Liver (tissue), 9 donors: ENCODE measurements around the gene CEMP1. TPM values are rescaled to one million over a fixed set of nuclear protein-coding genes. Genes with fewer than 3 reads are reported as not detected.
A peak's percentile ranks its signal among the peaks of the same experiment; 100 is the strongest.

Experiments used
- DNase-seq: peaks from one replicate; pipeline ENCODE4 v3.0.0-alpha.2; 2017; ENCODE audit warnings: low spot score
- H3K27ac ChIP-seq, 2 donors: one replicate each; pipeline ENCODE4 v1.7.0; 2013; ENCODE audit warnings: inconsistent platforms in 2 of 2, low read length in 2 of 2, control low read depth in 1 of 2, low read depth in 1 of 2, mild to moderate bottlenecking in 1 of 2
- H3K27me3 ChIP-seq, 4 donors: one replicate each; pipeline versions ENCODE4 v1.6.1 to v1.7.0; 2013; ENCODE audit warnings: low read length in 3 of 4, inconsistent platforms in 1 of 4, mild to moderate bottlenecking in 1 of 4, moderate library complexity in 1 of 4; ENCODE audit not compliant: control insufficient read depth in 4 of 4, insufficient read depth in 4 of 4
- H3K36me3 ChIP-seq, 4 donors: one replicate each; pipeline versions ENCODE4 v1.6.1 to v1.7.0; 2013; ENCODE audit warnings: low read length in 3 of 4, mild to moderate bottlenecking in 3 of 4, low read depth in 1 of 4, moderate library complexity in 1 of 4; ENCODE audit not compliant: control insufficient read depth in 4 of 4, insufficient read depth in 3 of 4
- H3K4me1 ChIP-seq, 4 donors: one replicate each; pipeline versions ENCODE4 v1.6.1 to v1.7.0; 2013; ENCODE audit warnings: low read length in 3 of 4, mild to moderate bottlenecking in 3 of 4, moderate library complexity in 1 of 4; ENCODE audit not compliant: control insufficient read depth in 4 of 4, insufficient read depth in 4 of 4
- H3K4me3 ChIP-seq, 3 donors: one replicate each; pipeline versions ENCODE4 v1.6.1 to v1.7.0; 2013; ENCODE audit warnings: low read length in 3 of 3, control low read depth in 1 of 3, low read depth in 1 of 3, mild to moderate bottlenecking in 1 of 3
- H3K9ac ChIP-seq, 2 donors: one replicate each; pipeline ENCODE4 v1.7.0; 2013; ENCODE audit warnings: low read length in 2 of 2, mild to moderate bottlenecking in 2 of 2, moderate library complexity in 2 of 2, control low read depth in 1 of 2, low read depth in 1 of 2
- H3K9me3 ChIP-seq, 4 donors: one replicate each; pipeline versions ENCODE4 v1.6.1 to v1.7.0; 2013; ENCODE audit warnings: low read length in 3 of 4; ENCODE audit not compliant: control insufficient read depth in 4 of 4
- EGR1 ChIP-seq, 2 donors: IDR thresholded peaks; 2 replicates each; pipeline ENCODE4 v1.6.1; 2016 to 2018; ENCODE audit warnings: antibody characterized with exemption in 2 of 2, low read depth in 2 of 2
- FOXA1 ChIP-seq: IDR thresholded peaks from 2 replicates; pipeline ENCODE4 v1.6.1; 2016; ENCODE audit warnings: antibody characterized with exemption
- FOXA2 ChIP-seq: IDR thresholded peaks from 2 replicates; pipeline ENCODE4 v1.6.1; 2016; ENCODE audit warnings: antibody characterized with exemption
- GABPA ChIP-seq, 2 donors: IDR thresholded peaks in 1 of 2; conservative IDR thresholded peaks in 1 of 2; 2 replicates each; pipeline ENCODE4 v1.6.1; 2016; ENCODE audit warnings: antibody characterized with exemption in 2 of 2, mild to moderate bottlenecking in 1 of 2, moderate library complexity in 1 of 2
- HNF4A ChIP-seq, 2 donors: conservative IDR thresholded peaks; 2 replicates each; pipeline ENCODE4 v1.6.1; 2016; ENCODE audit warnings: antibody characterized with exemption in 2 of 2, mild to moderate bottlenecking in 2 of 2
- JUND ChIP-seq, 2 donors: IDR thresholded peaks; 2 replicates each; pipeline ENCODE4 v1.6.1; 2016; ENCODE audit warnings: antibody characterized with exemption in 2 of 2
- MAX ChIP-seq: IDR thresholded peaks from 2 replicates; pipeline ENCODE4 v1.6.1; 2016; ENCODE audit warnings: antibody characterized with exemption
- RAD21 ChIP-seq, 2 donors: IDR thresholded peaks; 2 replicates each; pipeline ENCODE4 v1.6.1; 2016; ENCODE audit warnings: antibody characterized with exemption in 2 of 2, mild to moderate bottlenecking in 2 of 2
- RXRA ChIP-seq, 2 donors: IDR thresholded peaks; 2 replicates each; pipeline ENCODE4 v1.6.1; 2017 to 2018; ENCODE audit warnings: antibody characterized with exemption in 2 of 2, mild to moderate bottlenecking in 1 of 2
- SP1 ChIP-seq: IDR thresholded peaks from 2 replicates; pipeline ENCODE4 v1.6.1; 2018; ENCODE audit warnings: antibody characterized with exemption, mild to moderate bottlenecking
- TAF1 ChIP-seq: conservative IDR thresholded peaks from 2 replicates; pipeline ENCODE4 v1.6.1; 2016; ENCODE audit warnings: antibody characterized with exemption, mild to moderate bottlenecking
- YY1 ChIP-seq: IDR thresholded peaks from 2 replicates; pipeline ENCODE4 v1.6.1; 2016; ENCODE audit warnings: antibody characterized with exemption, mild to moderate bottlenecking
- WGBS: extraction: QIAGEN DNeasy Blood & Tissue Kit; methylation state at CpG from one replicate; pipeline ENCODE4 v1.1.7; 2013; 5-methylcytosine and 5-hydroxymethylcytosine counted together
- polyA plus RNA-seq, 2 donors: library from polyadenylated mRNA; stranded (reverse) in 1 of 2; unstranded in 1 of 2; fragments of 200-250 nt in 1 of 2; fragments of >200 nt in 1 of 2; fragmentation: Nextera tagmentation in 1 of 2; extraction: Ambion mirVana in 1 of 2; gene quantifications; one replicate each; pipeline versions ENCODE4 v1.2.1 to v1.2.3, GENCODE V29; 2013 to 2015
- total RNA-seq, 2 donors: library from RNA; depleted of rRNA; stranded (reverse); fragments of >200 nt; gene quantifications; one replicate each; pipeline ENCODE4 v1.2.3, GENCODE V29; 2014
- TF ChIP-seq, protein P1 (sequence below): fragments of 150-350 bp; IDR thresholded peaks from 2 replicates; pipeline ENCODE4 v1.5.1; 2017; ENCODE audit warnings: improper control_type of control experiment, low read depth, low read length; ENCODE audit not compliant: missing input control
- TF ChIP-seq, protein P2 (sequence below): IDR thresholded peaks from 2 replicates; pipeline ENCODE4 v1.6.1; 2016; ENCODE audit warnings: antibody characterized with exemption
- TF ChIP-seq, protein P3 (sequence below): IDR thresholded peaks from 2 replicates; pipeline ENCODE4 v1.6.1; 2016; ENCODE audit warnings: antibody characterized with exemption, mild to moderate bottlenecking
- donor health status: healthy.
- donor health status: healthy.
- donor health status: healthy.
- donor health status: healthy.
- donor health status: healthy.

CEMP1 gene
- total and polyA plus RNA-seq, 4 donors: 0.06 to 1.6 (median 0.20) TPM

DNA sequence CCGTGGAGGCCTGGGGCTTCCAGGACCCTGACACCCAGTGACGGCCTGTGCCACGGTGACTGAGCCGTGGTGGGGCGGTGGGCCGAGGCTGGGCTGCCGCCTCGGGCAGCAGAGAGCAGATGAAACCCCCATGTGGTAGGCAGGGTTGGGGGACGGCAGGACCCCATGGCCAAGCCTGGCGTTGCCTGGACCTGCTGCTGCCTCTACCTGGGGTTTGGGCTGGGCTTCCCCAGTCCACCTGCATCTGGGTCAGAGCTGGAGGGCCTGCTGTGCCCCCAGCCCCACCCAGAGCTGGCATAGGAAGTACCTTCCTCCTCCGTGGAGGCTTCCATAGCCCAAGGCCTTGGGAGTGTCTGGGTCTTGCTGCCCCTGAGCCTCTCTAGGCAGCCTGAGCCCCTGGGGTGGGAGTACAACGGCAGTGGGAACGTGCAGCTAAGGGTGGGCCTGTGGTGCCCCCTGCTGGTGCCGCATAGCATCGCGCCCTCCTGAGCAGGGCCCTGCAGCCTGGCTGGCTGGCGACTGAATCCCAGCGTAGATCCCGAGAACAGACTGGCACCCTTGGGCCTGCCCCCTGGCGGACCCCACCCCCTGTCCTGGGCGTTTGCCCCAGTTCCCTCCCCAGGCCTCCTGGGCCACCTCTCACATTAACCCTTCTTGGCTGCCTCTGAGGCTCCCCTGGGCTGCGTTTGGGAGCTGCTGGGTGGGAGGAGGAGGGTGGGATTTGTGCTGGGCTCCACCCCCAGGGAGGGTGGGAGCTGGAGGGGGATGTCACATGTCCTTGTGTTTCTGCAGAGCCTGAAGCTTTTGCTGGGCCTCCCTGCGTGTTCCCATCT, 30.1 kb downstream of the CEMP1 start:
- no peak overlapping the region for H3K27ac ChIP-seq
- TF ChIP-seq RAD21 (IDR thresholded peaks at IDR 0.05) (peak; percentile 94 to 98), TAF1 (no peak)
- TF ChIP-seq, protein P1, sequence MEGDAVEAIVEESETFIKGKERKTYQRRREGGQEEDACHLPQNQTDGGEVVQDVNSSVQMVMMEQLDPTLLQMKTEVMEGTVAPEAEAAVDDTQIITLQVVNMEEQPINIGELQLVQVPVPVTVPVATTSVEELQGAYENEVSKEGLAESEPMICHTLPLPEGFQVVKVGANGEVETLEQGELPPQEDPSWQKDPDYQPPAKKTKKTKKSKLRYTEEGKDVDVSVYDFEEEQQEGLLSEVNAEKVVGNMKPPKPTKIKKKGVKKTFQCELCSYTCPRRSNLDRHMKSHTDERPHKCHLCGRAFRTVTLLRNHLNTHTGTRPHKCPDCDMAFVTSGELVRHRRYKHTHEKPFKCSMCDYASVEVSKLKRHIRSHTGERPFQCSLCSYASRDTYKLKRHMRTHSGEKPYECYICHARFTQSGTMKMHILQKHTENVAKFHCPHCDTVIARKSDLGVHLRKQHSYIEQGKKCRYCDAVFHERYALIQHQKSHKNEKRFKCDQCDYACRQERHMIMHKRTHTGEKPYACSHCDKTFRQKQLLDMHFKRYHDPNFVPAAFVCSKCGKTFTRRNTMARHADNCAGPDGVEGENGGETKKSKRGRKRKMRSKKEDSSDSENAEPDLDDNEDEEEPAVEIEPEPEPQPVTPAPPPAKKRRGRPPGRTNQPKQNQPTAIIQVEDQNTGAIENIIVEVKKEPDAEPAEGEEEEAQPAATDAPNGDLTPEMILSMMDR: peak; percentile 97
- H3K4me3 ChIP-seq: no peak overlapping the region
- H3K27me3 ChIP-seq: no peaks in the 10 kb centered on the region
- H3K9ac ChIP-seq: no peak overlapping the region
- H3K36me3 ChIP-seq: peaks cover 0 to 6% (median under 1%) of the 10 kb centered on the region in 4 donors
- peak; percentile 92 for DNase-seq
- WGBS: 39% methylated on average over 23 of the region's 23 CpGs
- H3K9me3 ChIP-seq: no peaks in the 10 kb centered on the region
- H3K4me1 ChIP-seq: peaks cover 18 to 55% (median 37%) of the 10 kb centered on the region in 4 donors

- Histone ChIP-seq H3K36me3 (peaks cover 0 to 9% (median under 1%) of the 10 kb centered on the region in 4 donors), H3K27ac (no peak overlapping the region), H3K9me3 (no peaks in the 10 kb centered on the region), H3K9ac (no peak overlapping the region), H3K27me3 (no peaks in the 10 kb centered on the region), H3K4me1 (peaks cover 18 to 55% (median 37%) of the 10 kb centered on the region in 4 donors), H3K4me3 (no peak overlapping the region)
- no peak for TF ChIP-seq YY1
- TF ChIP-seq, protein P2, sequence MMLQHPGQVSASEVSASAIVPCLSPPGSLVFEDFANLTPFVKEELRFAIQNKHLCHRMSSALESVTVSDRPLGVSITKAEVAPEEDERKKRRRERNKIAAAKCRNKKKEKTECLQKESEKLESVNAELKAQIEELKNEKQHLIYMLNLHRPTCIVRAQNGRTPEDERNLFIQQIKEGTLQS: no peak
- TF ChIP-seq SP1: no peak
- no peak for TF ChIP-seq RXRA (IDR thresholded peaks at IDR 0.05)
- no peak for TF ChIP-seq MAX
- TF ChIP-seq JUND (IDR thresholded peaks at IDR 0.05): no peak
- TF ChIP-seq GABPA (IDR thresholded peaks at IDR 0.05 in 1 of 2, conservative IDR thresholded peaks at IDR 0.05 in 1 of 2): no peak
- 81% methylated on average over 20 of the region's 20 CpGs for WGBS
- DNase-seq: no peak
Observed at GRCh38 chr16:2500430-2500917, 30.7 kb downstream of the CEMP1 start.

GRCh38 chr16:2499890-2500429, 31.2 kb downstream of the CEMP1 start:
- WGBS: 94% methylated on average over 29 of the region's 29 CpGs
- Histone ChIP-seq H3K27me3 (no peaks in the 10 kb centered on the region), H3K4me1 (peaks cover 18 to 55% (median 37%) of the 10 kb centered on the region in 4 donors), H3K9me3 (no peaks in the 10 kb centered on the region), H3K27ac (no peak overlapping the region), H3K4me3 (no peak overlapping the region), H3K9ac (no peak overlapping the region), H3K36me3 (peaks cover 0 to 9% (median under 1%) of the 10 kb centered on the region in 4 donors)
- TF ChIP-seq YY1: no peak
- no peak for TF ChIP-seq EGR1 (IDR thresholded peaks at IDR 0.05; ENCODE audit: low read depth in 2 of 2)
- TF ChIP-seq HNF4A (conservative IDR thresholded peaks at IDR 0.05): no peak
- TF ChIP-seq FOXA2: no peak
- TF ChIP-seq GABPA (IDR thresholded peaks at IDR 0.05 in 1 of 2, conservative IDR thresholded peaks at IDR 0.05 in 1 of 2): no peak
- TF ChIP-seq JUND (IDR thresholded peaks at IDR 0.05): no peak
- no peak for TF ChIP-seq FOXA1
- no peak for TF ChIP-seq MAX
- no peak for TF ChIP-seq SP1
- TF ChIP-seq TAF1: no peak
- no peak for TF ChIP-seq RXRA (IDR thresholded peaks at IDR 0.05)
- TF ChIP-seq, protein P3, sequence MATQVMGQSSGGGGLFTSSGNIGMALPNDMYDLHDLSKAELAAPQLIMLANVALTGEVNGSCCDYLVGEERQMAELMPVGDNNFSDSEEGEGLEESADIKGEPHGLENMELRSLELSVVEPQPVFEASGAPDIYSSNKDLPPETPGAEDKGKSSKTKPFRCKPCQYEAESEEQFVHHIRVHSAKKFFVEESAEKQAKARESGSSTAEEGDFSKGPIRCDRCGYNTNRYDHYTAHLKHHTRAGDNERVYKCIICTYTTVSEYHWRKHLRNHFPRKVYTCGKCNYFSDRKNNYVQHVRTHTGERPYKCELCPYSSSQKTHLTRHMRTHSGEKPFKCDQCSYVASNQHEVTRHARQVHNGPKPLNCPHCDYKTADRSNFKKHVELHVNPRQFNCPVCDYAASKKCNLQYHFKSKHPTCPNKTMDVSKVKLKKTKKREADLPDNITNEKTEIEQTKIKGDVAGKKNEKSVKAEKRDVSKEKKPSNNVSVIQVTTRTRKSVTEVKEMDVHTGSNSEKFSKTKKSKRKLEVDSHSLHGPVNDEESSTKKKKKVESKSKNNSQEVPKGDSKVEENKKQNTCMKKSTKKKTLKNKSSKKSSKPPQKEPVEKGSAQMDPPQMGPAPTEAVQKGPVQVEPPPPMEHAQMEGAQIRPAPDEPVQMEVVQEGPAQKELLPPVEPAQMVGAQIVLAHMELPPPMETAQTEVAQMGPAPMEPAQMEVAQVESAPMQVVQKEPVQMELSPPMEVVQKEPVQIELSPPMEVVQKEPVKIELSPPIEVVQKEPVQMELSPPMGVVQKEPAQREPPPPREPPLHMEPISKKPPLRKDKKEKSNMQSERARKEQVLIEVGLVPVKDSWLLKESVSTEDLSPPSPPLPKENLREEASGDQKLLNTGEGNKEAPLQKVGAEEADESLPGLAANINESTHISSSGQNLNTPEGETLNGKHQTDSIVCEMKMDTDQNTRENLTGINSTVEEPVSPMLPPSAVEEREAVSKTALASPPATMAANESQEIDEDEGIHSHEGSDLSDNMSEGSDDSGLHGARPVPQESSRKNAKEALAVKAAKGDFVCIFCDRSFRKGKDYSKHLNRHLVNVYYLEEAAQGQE: no peak
- DNase-seq: no peak
